Testis (tissue), 3 donors: Measurements from ENCODE around the gene GABRB2. TPM values are rescaled to one million over a fixed set of nuclear protein-coding genes. Genes with fewer than 3 reads are reported as not detected.
"Not testable (repeated sequence)": the region's sequence is repeated elsewhere in the genome, so short reads cannot be mapped to it uniquely, and the experiment has no call there.

ENCODE experiments used
- DNase-seq: peaks from one replicate; pipeline ENCODE4 v3.0.0-alpha.2; 2019
- H3K27ac ChIP-seq, 2 donors: fragments of 200-600 bp; sonication (generic); one replicate each; pipeline ENCODE4 v1.5.1; 2019
- H3K27me3 ChIP-seq: fragments of 200-600 bp; sonication (generic); one replicate; pipeline ENCODE4 v1.5.1; 2019
- H3K36me3 ChIP-seq: fragments of 200-600 bp; sonication (generic); one replicate; pipeline ENCODE4 v1.5.1; 2017; ENCODE audit warnings: low read depth; ENCODE audit errors: missing control alignments
- H3K4me1 ChIP-seq: fragments of 200-600 bp; sonication (generic); one replicate; pipeline ENCODE4 v1.5.1; 2019
- H3K4me3 ChIP-seq, 2 donors: fragments of 200-600 bp; sonication (generic); one replicate each; pipeline ENCODE4 v1.5.1; 2017 to 2019
- H3K9me3 ChIP-seq: fragments of 200-600 bp; sonication (generic); one replicate; pipeline ENCODE4 v1.5.1; 2017
- POLR2A ChIP-seq: fragments of 450-650 bp; IDR thresholded peaks from one replicate; pipeline ENCODE4 v1.6.1; 2017; ENCODE audit warnings: antibody characterized with exemption, mild to moderate bottlenecking, moderate library complexity
- WGBS, 2 donors: methylation state at CpG; one replicate each; pipeline ENCODE4 v1.1.5; 2018; 5-methylcytosine and 5-hydroxymethylcytosine counted together
- intact Hi-C: fragments of 100-400 bp; cut with DNase I; formaldehyde crosslinking; loops from one replicate; pipeline ENCODE4 v1.15.1; 2023; ENCODE audit warnings: low total_unique reads
- polyA plus RNA-seq: library from polyadenylated mRNA; stranded (reverse); fragments of 350-450 nt; fragmentation: Illumina TruSeq; extraction: RNeasy Lipid Tissue Mini Kit (QIAGEN cat#74804); gene quantifications from one replicate; pipeline ENCODE4 v1.2.3, GENCODE V29; 2014; ENCODE audit warnings: low read depth, low replicate concordance; ENCODE audit not compliant: insufficient read depth
- total RNA-seq, 2 donors: library from RNA; depleted of rRNA; stranded (reverse); fragments of >200 nt; gene quantifications; one replicate each; pipeline ENCODE4 v1.2.3, GENCODE V29; 2016
- TF ChIP-seq, protein P1 (sequence below), 3 experiments: fragments of 450-650 bp in 2 of 3; fragments of 200-600 bp in 1 of 3; sonication (generic) in 1 of 3; IDR thresholded peaks; one replicate each; pipeline ENCODE4 v1.5.1; 2016 to 2019; ENCODE audit warnings: antibody characterized with exemption in 3 of 3, mild to moderate bottlenecking in 2 of 3, moderate library complexity in 1 of 3

Gene GABRB2
- total and polyA plus RNA-seq, 3 donors from 2014 or later = 1.3 to 4.7 (median 4.0) TPM

DNA sequence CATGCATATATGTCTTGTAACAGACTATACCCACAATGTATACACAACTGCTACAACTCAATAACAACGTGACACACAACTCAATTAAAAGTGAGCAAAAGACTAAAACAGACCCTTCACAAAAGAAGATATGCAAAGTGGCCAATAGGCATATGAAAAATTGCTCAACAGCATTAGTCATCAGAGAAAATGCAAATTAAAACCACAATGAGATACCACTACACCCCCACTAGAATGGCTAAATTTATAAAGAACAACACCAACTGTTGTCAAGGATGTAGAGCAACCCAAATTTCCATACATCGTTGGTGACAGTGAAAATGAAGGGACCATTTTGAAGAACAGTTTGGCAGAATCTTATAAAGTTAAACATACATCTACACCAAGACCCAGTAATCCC, 38.9 kb downstream of the GABRB2 start:
- intact Hi-C loops = no loop called here

DNA sequence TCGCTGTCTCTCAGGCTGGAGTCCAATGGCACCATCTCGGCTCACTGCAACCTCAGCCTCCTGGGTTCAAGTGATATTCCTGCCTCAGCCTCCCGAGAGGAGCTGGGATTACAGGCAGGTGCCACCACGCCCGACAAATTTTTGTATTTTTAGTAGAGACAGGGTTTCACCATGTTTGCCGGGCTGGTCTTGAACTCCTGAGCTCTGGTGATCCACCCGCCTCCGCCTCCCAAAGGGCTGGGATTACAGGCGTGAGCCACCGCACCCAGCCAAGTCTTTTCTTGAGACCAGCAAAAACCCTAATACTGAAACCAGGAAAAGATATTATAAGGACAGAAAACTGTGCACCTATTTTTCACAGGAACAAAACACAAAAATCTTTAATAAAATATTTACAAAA, 41.4 kb downstream of the GABRB2 start:
- H3K27me3 ChIP-seq, H3K27ac ChIP-seq, DNase-seq, H3K9me3 ChIP-seq, intact Hi-C loops, H3K36me3 ChIP-seq, H3K4me3 ChIP-seq, H3K4me1 ChIP-seq: not testable (repeated sequence)
- 91 to 98% methylated on average over 10 of the region's 10 CpGs for WGBS, 2 donors

More for the DNA sequence above, 38.9 kb downstream of the GABRB2 start:
- H3K4me3 ChIP-seq = no peak overlapping the region
- H3K9me3 ChIP-seq = no peaks in the 10 kb centered on the region
- no peak overlapping the region for H3K27ac ChIP-seq
- no peaks in the 10 kb centered on the region for H3K36me3 ChIP-seq
- TF ChIP-seq, protein P1, sequence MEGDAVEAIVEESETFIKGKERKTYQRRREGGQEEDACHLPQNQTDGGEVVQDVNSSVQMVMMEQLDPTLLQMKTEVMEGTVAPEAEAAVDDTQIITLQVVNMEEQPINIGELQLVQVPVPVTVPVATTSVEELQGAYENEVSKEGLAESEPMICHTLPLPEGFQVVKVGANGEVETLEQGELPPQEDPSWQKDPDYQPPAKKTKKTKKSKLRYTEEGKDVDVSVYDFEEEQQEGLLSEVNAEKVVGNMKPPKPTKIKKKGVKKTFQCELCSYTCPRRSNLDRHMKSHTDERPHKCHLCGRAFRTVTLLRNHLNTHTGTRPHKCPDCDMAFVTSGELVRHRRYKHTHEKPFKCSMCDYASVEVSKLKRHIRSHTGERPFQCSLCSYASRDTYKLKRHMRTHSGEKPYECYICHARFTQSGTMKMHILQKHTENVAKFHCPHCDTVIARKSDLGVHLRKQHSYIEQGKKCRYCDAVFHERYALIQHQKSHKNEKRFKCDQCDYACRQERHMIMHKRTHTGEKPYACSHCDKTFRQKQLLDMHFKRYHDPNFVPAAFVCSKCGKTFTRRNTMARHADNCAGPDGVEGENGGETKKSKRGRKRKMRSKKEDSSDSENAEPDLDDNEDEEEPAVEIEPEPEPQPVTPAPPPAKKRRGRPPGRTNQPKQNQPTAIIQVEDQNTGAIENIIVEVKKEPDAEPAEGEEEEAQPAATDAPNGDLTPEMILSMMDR (IDR thresholded peaks at IDR 0.05) = no peak
- TF ChIP-seq POLR2A = no peak
- no peaks in the 10 kb centered on the region for H3K4me1 ChIP-seq
- DNase-seq = no peak
- 68 to 77% methylated on average over 2 of the region's 2 CpGs for WGBS, 2 donors
- H3K27me3 ChIP-seq = no peaks in the 10 kb centered on the region

DNA sequence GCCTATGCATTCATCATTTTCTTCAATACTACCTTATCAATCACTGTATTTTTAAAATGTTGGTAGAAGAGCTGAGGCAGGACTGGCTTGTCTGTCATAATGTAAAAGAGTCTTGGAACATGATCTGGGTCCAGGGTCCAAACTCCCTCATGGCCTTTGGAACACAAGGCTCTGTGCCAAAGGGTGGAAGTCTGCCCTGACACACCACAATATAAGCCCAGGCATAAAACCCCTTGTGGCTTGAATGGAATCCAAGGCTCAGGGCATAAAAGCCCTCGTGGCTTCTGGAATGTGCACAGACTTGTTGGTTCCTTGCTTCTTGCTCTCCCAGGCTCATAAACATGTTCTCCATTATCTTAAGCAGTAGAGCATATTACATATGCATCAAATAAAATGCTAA, 48.0 kb downstream of the GABRB2 start:
- Histone ChIP-seq H3K4me3 (no peak overlapping the region), H3K36me3 (no peaks in the 10 kb centered on the region), H3K9me3 (no peaks in the 10 kb centered on the region), H3K27me3 (no peaks in the 10 kb centered on the region), H3K4me1 (no peaks in the 10 kb centered on the region), H3K27ac (no peak overlapping the region)
- no peak for DNase-seq
- intact Hi-C loops = no loop called here
- 87 to 92% methylated on average over 1 of the region's 1 CpG for WGBS, 2 donors
- no peak for TF ChIP-seq POLR2A
- TF ChIP-seq, protein P1 (IDR thresholded peaks at IDR 0.05) = no peak

DNA sequence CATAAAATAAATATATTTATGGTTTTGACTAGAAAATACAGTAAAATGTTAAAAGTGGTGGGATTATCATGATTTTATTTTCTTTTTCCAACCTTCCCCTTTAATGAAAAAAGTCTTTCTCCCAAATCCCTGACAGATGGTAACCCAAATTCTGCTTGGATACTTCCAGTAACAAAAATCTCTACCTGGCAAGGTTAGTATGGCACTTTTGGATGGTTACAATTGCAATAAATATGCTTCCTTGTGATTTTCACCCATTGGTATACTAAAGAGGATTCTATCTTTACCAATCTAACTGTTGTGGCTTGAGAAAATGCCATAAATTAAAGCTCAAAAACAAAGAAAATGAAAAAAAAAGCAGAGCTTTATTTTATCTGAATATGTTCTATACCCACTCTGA, 62.8 kb downstream of the GABRB2 start:
- no peak for DNase-seq
- intact Hi-C loops = no loop called here
- Histone ChIP-seq H3K9me3 (no peaks in the 10 kb centered on the region), H3K4me3 (no peak overlapping the region), H3K27ac (no peak overlapping the region), H3K4me1 (no peaks in the 10 kb centered on the region), H3K27me3 (no peaks in the 10 kb centered on the region), H3K36me3 (no peaks in the 10 kb centered on the region)
- TF ChIP-seq POLR2A = no peak
- TF ChIP-seq, protein P1 (IDR thresholded peaks at IDR 0.05) = no peak

DNA sequence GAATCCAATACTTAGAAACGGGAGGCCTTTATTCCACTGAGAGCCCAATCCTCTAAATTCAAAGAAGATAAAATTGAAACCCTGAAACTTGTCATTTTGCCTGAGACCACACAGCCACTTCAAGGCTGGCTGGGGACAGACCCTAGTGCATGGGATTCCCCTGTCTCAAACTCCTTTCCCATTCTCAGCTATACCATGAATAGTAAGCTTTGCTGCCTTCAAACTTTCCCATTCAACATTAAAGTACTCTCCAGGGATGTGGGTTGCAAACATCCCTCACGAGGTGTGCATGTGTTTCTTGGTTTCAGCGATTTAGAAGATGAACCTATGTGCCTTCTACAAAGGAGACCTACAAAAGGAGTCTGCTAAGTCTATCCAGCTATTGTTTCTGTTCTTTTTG, 64.6 kb downstream of the GABRB2 start:
- no peak for TF ChIP-seq POLR2A
- TF ChIP-seq, protein P1 (IDR thresholded peaks at IDR 0.05) = no peak
- H3K4me3 ChIP-seq = no peak overlapping the region
- no peak overlapping the region for H3K27ac ChIP-seq
- intact Hi-C loops = no loop called here
- H3K36me3 ChIP-seq = no peaks in the 10 kb centered on the region
- no peaks in the 10 kb centered on the region for H3K4me1 ChIP-seq
- WGBS, 2 donors = 86 to 87% methylated on average over 3 of the region's 3 CpGs
- H3K27me3 ChIP-seq = no peaks in the 10 kb centered on the region
- no peaks in the 10 kb centered on the region for H3K9me3 ChIP-seq
- no peak for DNase-seq
